Kidney (tissue), 14 donors: ENCODE data around the gene HIPK2. TPM values are rescaled to one million over a fixed set of nuclear protein-coding genes. Genes with fewer than 3 reads are reported as not detected.

Source experiments
- DNase-seq, 5 donors: peaks; one replicate each; pipeline ENCODE4 v3.0.0-alpha.2; 2013 to 2020
- FAIRE-seq: peaks from 2 replicates; lab custom pipeline; 2012; peaks lifted over from hg19 to GRCh38; lab: Jason Lieb, UNC
- H3K27ac ChIP-seq, 2 donors: one replicate each; pipeline ENCODE4 v1.7.0; 2013; ENCODE audit warnings: low read depth in 2 of 2, low read length in 2 of 2, inconsistent platforms in 1 of 2
- H3K27me3 ChIP-seq: one replicate; pipeline ENCODE4 v1.7.1; 2013; ENCODE audit warnings: low read length, inconsistent platforms; ENCODE audit not compliant: control insufficient read depth, insufficient read depth
- H3K36me3 ChIP-seq, 3 donors: one replicate each; pipeline versions ENCODE4 v1.7.0 to v1.7.1; 2013; ENCODE audit warnings: low read length in 3 of 3, control low read depth in 1 of 3, inconsistent platforms in 1 of 3; ENCODE audit not compliant: insufficient read depth in 3 of 3, control insufficient read depth in 2 of 3
- H3K4me1 ChIP-seq, 3 donors: one replicate each; pipeline versions ENCODE4 v1.7.0 to v1.7.1; 2013; ENCODE audit warnings: low read length in 3 of 3, inconsistent platforms in 1 of 3, low read depth in 1 of 3; ENCODE audit not compliant: control insufficient read depth in 2 of 3, insufficient read depth in 2 of 3
- H3K4me3 ChIP-seq, 3 donors: one replicate each; pipeline versions ENCODE4 v1.7.0 to v1.8.1; 2013; ENCODE audit warnings: low read length in 3 of 3, control low read depth in 1 of 3, inconsistent platforms in 1 of 3
- H3K9ac ChIP-seq, 3 donors: one replicate each; pipeline versions ENCODE4 v1.7.0 to v1.7.1; 2013; ENCODE audit warnings: low read length in 3 of 3, control low read depth in 1 of 3, inconsistent platforms in 1 of 3
- H3K9me3 ChIP-seq, 3 donors: one replicate each; pipeline versions ENCODE4 v1.7.0 to v1.7.1; 2013; ENCODE audit warnings: low read length in 3 of 3, control low read depth in 1 of 3, inconsistent platforms in 1 of 3; ENCODE audit not compliant: control insufficient read depth in 2 of 3, insufficient read depth in 1 of 3
- intact Hi-C: fragments of 100-400 bp; cut with DNase I; formaldehyde crosslinking; loops from one replicate; pipeline ENCODE4 v1.11.1; 2022
- polyA plus RNA-seq: library from polyadenylated mRNA; stranded (reverse); fragments of 350-450 nt; fragmentation: Illumina TruSeq; extraction: RNeasy Lipid Tissue Mini Kit (QIAGEN cat#74804); gene quantifications from one replicate; pipeline ENCODE4 v1.2.3, GENCODE V29; 2014; ENCODE audit warnings: low read depth, low replicate concordance; ENCODE audit not compliant: insufficient read depth
- total RNA-seq: library from RNA; stranded (reverse); fragmentation: NEBNext Ultra II Directional; extraction: Animal tissue kit (Norgen Biotek cat#: 25700); gene quantifications from one replicate; pipeline ENCODE4 v1.2.1, GENCODE V29; 2021
- TF ChIP-seq, protein P1 (sequence below): IDR thresholded peaks from 3 replicates; pipeline ENCODE4 v1.5.1; 2012; ENCODE audit warnings: mild to moderate bottlenecking, moderate library complexity, borderline replicate concordance; ENCODE audit not compliant: insufficient read depth; ENCODE audit errors: extremely low read depth
- donor health status: control.
- donor health status: control.
- donor health status: control.
- donor health status: control.
- donor health status: control.
- donor health status: DM: yes; HTN: yes; CAD: no.
- donor health status: Normal renal cell carcinoma (clear cell type).

The HIPK2 gene
- total and polyA plus RNA-seq, 2 donors from 2014 or later, result 9.6 to 153 TPM

DNA sequence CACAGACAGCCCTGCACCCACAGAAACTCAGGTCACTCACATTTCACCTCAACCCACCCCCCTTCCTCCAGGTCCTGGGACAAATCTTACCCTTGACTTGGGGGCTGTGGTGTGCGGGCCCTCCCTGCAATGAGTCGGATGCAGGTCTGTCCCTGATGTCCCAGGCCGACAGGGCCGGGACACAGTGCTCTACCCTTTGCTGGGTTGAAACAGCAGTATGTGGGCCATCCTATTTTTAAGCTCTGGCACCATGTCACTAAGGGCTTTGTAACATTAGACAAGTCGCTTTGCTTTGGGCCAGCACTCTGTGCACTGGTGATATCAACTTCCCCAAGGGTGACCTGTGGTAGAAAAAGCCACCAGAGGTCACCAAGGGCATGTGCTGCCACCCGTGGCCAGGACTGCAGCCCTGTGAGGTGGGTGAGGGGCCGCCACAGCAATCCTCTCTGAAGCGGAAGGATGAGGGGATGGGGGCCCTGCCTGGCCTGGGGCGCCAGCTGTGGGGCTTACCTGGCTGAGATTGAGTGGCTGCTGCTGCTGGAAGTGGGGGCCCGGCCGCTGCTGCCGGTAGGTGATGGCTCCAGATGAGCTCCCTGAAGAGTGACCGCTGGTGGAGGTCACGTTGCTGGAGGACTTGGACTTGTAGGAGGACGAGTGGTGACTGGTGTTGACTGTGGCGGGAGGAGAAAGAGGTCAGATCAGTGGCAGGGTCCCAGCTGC lies 203.0 kb downstream of the HIPK2 start:
- Histone ChIP-seq H3K27me3 (no peaks in the 10 kb centered on the region), H3K4me1 (peaks cover 0 to 2% (median 0%) of the 10 kb centered on the region in 3 donors), H3K4me3 (no peak overlapping the region), H3K9me3 (no peaks in the 10 kb centered on the region), H3K9ac (no peak overlapping the region), H3K27ac (no peak overlapping the region), H3K36me3 (peaks cover 0 to 28% (median 11%) of the 10 kb centered on the region in 3 donors)
- intact Hi-C loops, result no loop called here
- FAIRE-seq (no peak), DNase-seq (no peak)
- TF ChIP-seq, protein P1, sequence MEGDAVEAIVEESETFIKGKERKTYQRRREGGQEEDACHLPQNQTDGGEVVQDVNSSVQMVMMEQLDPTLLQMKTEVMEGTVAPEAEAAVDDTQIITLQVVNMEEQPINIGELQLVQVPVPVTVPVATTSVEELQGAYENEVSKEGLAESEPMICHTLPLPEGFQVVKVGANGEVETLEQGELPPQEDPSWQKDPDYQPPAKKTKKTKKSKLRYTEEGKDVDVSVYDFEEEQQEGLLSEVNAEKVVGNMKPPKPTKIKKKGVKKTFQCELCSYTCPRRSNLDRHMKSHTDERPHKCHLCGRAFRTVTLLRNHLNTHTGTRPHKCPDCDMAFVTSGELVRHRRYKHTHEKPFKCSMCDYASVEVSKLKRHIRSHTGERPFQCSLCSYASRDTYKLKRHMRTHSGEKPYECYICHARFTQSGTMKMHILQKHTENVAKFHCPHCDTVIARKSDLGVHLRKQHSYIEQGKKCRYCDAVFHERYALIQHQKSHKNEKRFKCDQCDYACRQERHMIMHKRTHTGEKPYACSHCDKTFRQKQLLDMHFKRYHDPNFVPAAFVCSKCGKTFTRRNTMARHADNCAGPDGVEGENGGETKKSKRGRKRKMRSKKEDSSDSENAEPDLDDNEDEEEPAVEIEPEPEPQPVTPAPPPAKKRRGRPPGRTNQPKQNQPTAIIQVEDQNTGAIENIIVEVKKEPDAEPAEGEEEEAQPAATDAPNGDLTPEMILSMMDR, result no peak

DNA sequence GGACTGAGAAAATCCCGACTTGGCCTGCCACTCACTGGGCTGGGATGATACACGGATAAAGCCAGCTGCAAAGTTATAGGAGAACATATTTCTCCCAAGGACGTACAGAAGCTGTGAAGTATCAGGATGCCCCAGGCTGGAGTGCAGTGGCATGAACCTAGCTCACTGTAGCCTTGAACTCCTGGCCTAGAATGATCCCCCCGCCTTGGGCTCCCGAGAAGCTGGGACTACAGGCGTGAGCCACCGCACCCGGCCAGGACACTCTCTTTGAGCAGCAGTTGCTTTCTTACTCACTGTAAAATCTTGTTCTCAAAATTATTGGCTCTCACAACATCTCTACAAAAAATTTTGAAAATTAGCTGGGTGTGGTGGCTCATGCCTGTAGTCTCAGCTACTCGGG lies 203.9 kb downstream of the HIPK2 start:
- no peak overlapping the region for H3K9ac ChIP-seq
- peaks cover 0 to 27% (median 11%) of the 10 kb centered on the region in 3 donors for H3K36me3 ChIP-seq
- DNase-seq, result no peak

DNA sequence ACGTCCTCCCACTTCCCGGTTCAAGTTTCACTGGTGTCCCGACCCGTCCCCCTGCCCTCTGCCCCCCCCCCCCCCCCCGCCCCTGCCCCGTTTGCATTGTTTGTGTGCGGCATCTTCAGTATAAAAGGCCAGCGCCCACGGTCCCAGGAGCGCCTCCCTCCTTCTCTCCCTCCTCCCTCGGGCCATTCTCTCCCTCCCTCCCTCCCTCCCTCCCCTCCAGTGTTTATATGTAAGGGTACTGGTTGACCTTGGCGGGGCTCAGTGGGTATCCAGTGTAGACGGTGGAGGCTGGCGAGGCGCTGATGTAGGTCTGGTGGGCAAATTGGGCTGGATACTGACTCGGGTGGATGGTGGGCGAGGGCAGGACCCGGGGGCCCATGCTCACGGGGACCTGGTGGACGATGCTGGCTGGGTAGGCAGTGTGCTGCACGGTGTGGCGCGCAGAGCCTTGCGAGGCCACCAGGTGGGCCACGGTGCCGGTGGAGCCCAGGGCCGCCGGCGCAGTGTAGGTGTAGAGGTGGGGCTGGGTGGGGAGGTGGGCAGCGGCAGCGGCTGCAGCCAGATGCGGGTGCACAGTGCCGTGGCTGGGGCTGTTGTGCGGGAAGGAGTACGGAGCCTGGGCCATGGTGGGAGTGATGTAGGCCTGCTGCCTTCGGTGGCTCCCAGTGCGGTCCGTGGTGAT lies 205.0 kb downstream of the HIPK2 start:
- no peaks in the 10 kb centered on the region for H3K9me3 ChIP-seq
- intact Hi-C loops, result no loop called here
- peak in 2 of 5 donors; percentile 33 to 56 for DNase-seq

More for the DNA sequence above, 203.9 kb downstream of the HIPK2 start:
- Histone ChIP-seq H3K4me1 (no peaks in the 10 kb centered on the region), H3K27me3 (no peaks in the 10 kb centered on the region), H3K4me3 (no peak overlapping the region), H3K27ac (no peak overlapping the region), H3K9me3 (no peaks in the 10 kb centered on the region)
- FAIRE-seq, result no peak
- TF ChIP-seq, protein P1, result no peak
- intact Hi-C loops, result no loop called here

More for the DNA sequence above, 205.0 kb downstream of the HIPK2 start:
- Histone ChIP-seq H3K4me1 (no peaks in the 10 kb centered on the region), H3K9ac (no peak overlapping the region), H3K27me3 (no peaks in the 10 kb centered on the region), H3K27ac (no peak overlapping the region), H3K36me3 (peaks cover 0 to 27% (median 11%) of the 10 kb centered on the region in 3 donors), H3K4me3 (no peak overlapping the region)
- TF ChIP-seq, protein P1, result no peak
- no peak for FAIRE-seq
